Measurements from ENCODE around the gene ZNF850. TPM values are rescaled to one million over a fixed set of nuclear protein-coding genes. Genes with fewer than 3 reads are reported as not detected.
"Not testable (repeated sequence)": the region's sequence is repeated elsewhere in the genome, so short reads cannot be mapped to it uniquely, and the experiment has no call there.

ZNF850 gene
- total and polyA plus RNA-seq, 2 of the 13 experiments (the other 11 are each of a cell fraction or from before 2014, with no cell fraction given): 0.78 to 6.6 TPM

DNA sequence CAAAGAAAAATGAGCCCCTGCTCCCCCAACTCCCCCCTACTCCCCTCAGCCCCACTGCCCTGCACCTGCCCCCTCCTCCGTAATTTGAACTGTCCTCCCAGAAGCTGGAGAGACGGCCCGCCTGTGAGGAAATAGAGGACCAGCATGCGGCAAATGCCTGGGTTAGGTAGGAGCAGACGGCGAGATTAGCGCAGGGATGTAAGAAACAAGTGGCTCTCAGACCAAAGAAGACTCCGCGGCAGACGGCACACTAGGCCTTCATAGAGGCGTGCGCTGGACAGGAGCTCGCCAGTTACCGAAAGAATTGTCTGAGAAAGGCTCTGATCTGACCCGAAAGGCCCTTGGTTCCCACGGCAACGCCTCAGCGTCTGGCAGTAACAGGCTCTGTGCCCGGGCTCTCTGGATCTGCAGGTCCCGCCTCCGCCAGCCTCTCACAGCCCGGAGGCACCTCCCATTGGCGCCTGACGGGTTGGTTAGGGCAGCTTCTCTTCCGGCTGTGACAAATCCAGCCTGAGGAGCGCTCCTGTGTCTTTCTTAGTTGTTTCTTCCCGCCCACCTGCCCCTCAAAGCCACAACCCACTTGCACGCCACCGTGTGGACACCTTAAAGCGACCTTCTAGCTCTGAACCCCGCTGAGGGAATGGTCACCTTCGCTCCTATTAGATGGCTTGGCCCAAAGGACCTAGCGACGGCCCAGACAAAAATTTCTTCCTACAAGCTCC, 19.0 kb upstream of the ZNF850 start:
- ATAC-seq: peak; percentile 84
- BruUV-seq (replicated peaks); DNase-seq (ENCODE audit: low spot score); H3K36me3 ChIP-seq (replicated peaks in 1 of 2; ENCODE audit: control insufficient read depth in 1 of 2, insufficient read depth in 2 of 2, low read length in 2 of 2); POLR2A ChIA-PET; CTCF ChIA-PET (ENCODE audit: low intra/inter-chr PET ratio, low total read pairs); H3K79me2 ChIP-seq (ENCODE audit: insufficient read depth, low read length); H3K4me1 ChIP-seq (ENCODE audit: insufficient read depth, low read length); H3K9ac ChIP-seq (ENCODE audit: insufficient read depth, low read depth, low read length); FAIRE-seq; H3K4me3 ChIP-seq (replicated peaks in 1 of 3; ENCODE audit: insufficient read depth in 1 of 3, low read depth in 2 of 3, low read length in 3 of 3); H3K27ac ChIP-seq (ENCODE audit: extremely low read length, insufficient read depth, low read length); H4K20me1 ChIP-seq (ENCODE audit: insufficient read depth, low read length); intact Hi-C loops (cut with micrococcal nuclease; ENCODE audit: unreplicated experiment); in situ Hi-C loops (cut with HindIII; ENCODE audit: extremely low pct_ligation_motif_present, low pct_unique_long_range_greater_than_20kb); H2AFZ ChIP-seq (ENCODE audit: low read length); H3K4me2 ChIP-seq (ENCODE audit: low read depth, low read length); H3K27me3 ChIP-seq (ENCODE audit: control insufficient read depth in 1 of 2, insufficient read depth in 2 of 2, low read length in 2 of 2): not testable (repeated sequence)
- 72% methylated on average over 17 of the region's 34 CpGs for WGBS (ENCODE audit: low lambda C conversion rate)
- H3K9me3 ChIP-seq (ENCODE audit: low read length): peaks cover 82% of the 10 kb centered on the region

DNA sequence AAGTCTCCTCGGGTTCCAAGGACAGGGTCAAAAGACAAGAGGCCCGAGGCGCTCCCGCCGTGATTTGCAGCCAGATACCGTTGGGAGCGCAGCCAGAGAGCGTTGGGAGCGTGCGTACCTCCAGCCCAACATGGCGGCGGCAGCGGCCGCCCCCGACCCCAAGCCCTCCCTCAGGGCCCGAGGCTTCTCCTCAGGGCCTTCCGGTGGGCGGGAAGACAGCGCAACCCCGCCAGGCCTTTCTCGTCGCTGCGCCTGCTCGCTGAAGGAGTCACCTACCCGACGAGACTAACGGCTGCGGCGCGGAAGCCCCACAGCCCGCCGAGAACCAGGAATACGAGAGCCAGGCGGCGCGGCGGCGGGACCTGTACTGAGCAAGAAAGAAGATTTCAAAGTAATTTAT, 3.2 kb upstream of the ZNF850 start:
- FAIRE-seq (no peak), ATAC-seq (no peak), DNase-seq (ENCODE audit: low spot score) (no peak)
- TF ChIP-seq TEAD3 (CRISPR knock-in tag; optimal IDR thresholded peaks at IDR 0.05; ENCODE audit: borderline replicate concordance) (no peak), SIN3A (IDR thresholded peaks at IDR 0.05; ENCODE audit: borderline replicate concordance, low read depth, low read length) (no peak), GTF2F1 (IDR thresholded peaks at IDR 0.05; ENCODE audit: low read length) (no peak), ZNF747 (CRISPR knock-in tag; IDR thresholded peaks at IDR 0.05; ENCODE audit: borderline replicate concordance) (no peak), ELF1 (CRISPR knock-in tag; IDR thresholded peaks at IDR 0.05) (no peak), ZFP37 (CRISPR knock-in tag; IDR thresholded peaks at IDR 0.05; ENCODE audit: borderline replicate concordance) (no peak), SNRNP70 (IDR thresholded peaks at IDR 0.05; ENCODE audit: low read depth, low read length) (no peak), ZNF777 (CRISPR knock-in tag; IDR thresholded peaks at IDR 0.05) (no peak), EED (CRISPR knock-in tag; IDR thresholded peaks at IDR 0.05) (no peak), GATAD1 (CRISPR knock-in tag; IDR thresholded peaks at IDR 0.05) (no peak), SMAD9 (CRISPR knock-in tag; IDR thresholded peaks at IDR 0.05) (no peak)
- TF ChIP-seq, protein P1, sequence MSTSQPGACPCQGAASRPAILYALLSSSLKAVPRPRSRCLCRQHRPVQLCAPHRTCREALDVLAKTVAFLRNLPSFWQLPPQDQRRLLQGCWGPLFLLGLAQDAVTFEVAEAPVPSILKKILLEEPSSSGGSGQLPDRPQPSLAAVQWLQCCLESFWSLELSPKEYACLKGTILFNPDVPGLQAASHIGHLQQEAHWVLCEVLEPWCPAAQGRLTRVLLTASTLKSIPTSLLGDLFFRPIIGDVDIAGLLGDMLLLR (CRISPR knock-in tag; IDR thresholded peaks at IDR 0.05): no peak
- Histone ChIP-seq H3K27ac (ENCODE audit: extremely low read length, insufficient read depth, low read length) (no peak overlapping the region), H4K20me1 (ENCODE audit: insufficient read depth, low read length) (no peaks in the 10 kb centered on the region), H3K4me3 (replicated peaks in 1 of 3; ENCODE audit: insufficient read depth in 1 of 3, low read depth in 2 of 3, low read length in 3 of 3) (no peak overlapping the region), H3K79me2 (ENCODE audit: insufficient read depth, low read length) (peaks cover 3% of the 10 kb centered on the region), H2AFZ (ENCODE audit: low read length) (no peak overlapping the region), H3K36me3 (replicated peaks in 1 of 2; ENCODE audit: control insufficient read depth in 1 of 2, insufficient read depth in 2 of 2, low read length in 2 of 2) (no peaks in the 10 kb centered on the region), H3K9me3 (ENCODE audit: low read length) (peaks cover 60% of the 10 kb centered on the region), H3K9ac (ENCODE audit: insufficient read depth, low read depth, low read length) (no peak overlapping the region), H3K27me3 (ENCODE audit: control insufficient read depth in 1 of 2, insufficient read depth in 2 of 2, low read length in 2 of 2) (no peaks in the 10 kb centered on the region; a peak in 1 of 5 replicates), H3K4me2 (ENCODE audit: low read depth, low read length) (no peak overlapping the region), H3K4me1 (ENCODE audit: insufficient read depth, low read length) (0 out of 2 replicates have a peak, but pooled peaks cover 5% of the 10 kb centered on the region)
- 92% methylated on average over 21 of the region's 38 CpGs for WGBS (ENCODE audit: low lambda C conversion rate)
- POLR2A ChIA-PET: no interaction called here
- intact Hi-C loops (cut with micrococcal nuclease; ENCODE audit: unreplicated experiment) (no loop called here), in situ Hi-C loops (cut with HindIII; ENCODE audit: extremely low pct_ligation_motif_present, low pct_unique_long_range_greater_than_20kb) (no loop called here)
- CTCF ChIA-PET (ENCODE audit: low intra/inter-chr PET ratio, low total read pairs): no interaction called here
- no TSS peak for BruUV-seq (replicated peaks)
